GM18870 (cell line): ENCODE data around the gene SREBF1.

ENCODE experiments used
- ATAC-seq: cut with Tn5 transposase; IDR thresholded peaks from one replicate; pipeline ENCODE4 v1.9.1; 2021; ENCODE audit warnings: moderate library complexity; ENCODE audit not compliant: unreplicated experiment

Gene SREBF1

DNA sequence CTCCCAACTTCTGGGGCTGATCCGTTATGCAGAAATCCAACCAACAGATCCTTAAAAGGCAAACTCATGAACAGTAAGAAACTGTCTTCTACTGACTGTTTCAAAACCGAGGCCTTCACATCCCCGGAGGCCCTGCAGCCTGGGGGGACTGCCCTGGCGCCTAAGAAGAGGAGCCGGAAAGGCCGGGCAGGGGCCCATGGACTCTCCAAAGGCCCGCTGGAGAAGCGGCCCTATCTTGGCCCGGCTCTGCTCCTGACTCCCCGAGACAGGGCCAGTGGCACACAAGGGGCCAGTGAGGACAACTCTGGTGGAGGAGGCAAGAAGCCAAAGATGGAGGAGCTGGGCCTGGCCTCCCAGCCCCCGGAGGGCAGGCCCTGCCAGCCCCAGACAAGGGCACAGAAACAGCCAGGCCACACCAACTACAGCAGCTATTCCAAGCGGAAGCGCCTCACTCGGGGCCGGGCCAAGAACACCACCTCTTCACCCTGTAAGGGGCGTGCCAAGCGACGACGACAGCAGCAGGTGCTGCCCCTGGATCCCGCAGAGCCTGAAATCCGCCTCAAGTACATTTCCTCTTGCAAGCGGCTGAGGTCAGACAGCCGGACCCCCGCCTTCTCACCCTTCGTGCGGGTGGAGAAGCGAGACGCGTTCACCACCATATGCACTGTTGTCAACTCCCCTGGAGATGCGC is 39.5 kb downstream of the SREBF1 start:
- no peak for ATAC-seq

DNA sequence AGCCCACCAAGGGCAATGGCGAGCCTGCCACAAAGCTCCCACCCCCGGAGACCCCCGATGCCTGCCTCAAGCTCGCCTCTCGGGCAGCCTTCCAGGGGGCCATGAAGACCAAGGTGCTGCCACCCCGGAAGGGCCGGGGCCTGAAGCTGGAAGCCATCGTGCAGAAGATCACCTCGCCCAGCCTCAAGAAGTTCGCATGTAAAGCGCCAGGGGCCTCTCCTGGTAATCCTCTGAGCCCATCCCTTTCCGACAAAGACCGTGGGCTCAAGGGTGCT is 40.1 kb downstream of the SREBF1 start:
- ATAC-seq: no peak

DNA sequence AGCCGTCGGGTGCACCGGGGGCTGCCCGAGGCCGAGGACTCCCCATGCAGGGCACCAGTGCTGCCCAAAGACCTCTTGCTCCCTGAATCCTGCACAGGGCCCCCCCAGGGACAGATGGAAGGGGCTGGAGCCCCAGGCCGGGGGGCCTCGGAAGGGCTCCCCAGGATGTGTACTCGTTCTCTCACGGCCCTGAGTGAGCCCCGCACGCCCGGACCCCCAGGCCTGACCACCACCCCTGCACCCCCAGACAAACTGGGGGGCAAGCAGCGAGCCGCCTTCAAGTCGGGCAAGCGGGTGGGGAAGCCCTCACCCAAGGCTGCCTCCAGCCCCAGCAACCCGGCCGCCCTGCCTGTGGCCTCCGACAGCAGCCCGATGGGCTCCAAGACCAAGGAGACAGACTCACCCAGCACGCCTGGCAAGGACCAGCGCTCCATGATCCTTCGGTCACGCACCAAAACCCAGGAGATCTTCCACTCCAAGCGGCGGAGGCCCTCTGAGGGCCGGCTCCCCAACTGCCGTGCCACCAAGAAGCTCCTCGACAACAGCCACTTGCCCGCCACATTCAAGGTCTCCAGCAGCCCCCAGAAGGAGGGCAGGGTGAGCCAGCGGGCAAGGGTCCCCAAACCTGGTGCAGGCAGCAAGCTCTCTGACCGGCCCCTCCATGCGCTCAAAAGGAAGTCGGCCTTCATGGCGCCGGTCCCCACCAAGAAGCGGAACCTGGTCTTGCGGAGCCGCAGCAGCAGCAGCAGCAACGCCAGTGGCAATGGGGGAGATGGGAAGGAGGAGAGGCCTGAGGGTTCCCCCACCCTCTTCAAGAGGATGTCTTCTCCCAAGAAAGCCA is 40.6 kb downstream of the SREBF1 start:
- ATAC-seq: no peak

DNA sequence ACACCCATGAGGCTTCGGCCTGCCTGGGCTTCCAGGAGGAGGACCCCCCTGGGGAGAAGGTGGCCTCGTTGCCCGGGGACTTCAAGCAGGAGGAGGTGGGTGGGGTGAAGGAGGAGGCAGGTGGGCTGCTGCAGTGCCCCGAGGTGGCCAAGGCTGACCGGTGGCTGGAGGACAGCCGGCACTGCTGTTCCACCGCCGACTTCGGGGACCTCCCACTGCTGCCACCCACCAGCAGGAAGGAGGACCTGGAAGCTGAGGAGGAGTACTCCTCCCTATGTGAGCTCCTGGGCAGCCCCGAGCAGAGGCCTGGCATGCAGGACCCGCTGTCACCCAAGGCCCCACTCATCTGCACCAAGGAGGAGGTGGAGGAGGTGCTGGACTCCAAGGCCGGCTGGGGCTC is 41.5 kb downstream of the SREBF1 start:
- no peak for ATAC-seq

DNA sequence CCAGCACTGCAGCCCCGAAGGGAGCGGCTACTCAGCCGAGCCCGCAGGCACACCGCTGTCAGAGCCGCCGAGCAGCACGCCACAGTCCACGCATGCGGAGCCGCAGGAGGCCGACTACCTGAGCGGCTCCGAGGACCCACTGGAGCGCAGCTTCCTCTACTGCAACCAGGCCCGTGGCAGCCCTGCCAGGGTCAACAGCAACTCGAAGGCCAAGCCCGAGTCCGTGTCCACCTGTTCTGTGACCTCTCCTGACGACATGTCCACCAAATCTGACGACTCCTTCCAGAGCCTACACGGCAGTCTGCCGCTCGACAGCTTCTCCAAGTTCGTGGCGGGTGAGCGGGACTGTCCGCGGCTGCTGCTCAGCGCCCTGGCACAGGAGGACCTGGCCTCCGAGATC is 42.4 kb downstream of the SREBF1 start:
- no peak for ATAC-seq

DNA sequence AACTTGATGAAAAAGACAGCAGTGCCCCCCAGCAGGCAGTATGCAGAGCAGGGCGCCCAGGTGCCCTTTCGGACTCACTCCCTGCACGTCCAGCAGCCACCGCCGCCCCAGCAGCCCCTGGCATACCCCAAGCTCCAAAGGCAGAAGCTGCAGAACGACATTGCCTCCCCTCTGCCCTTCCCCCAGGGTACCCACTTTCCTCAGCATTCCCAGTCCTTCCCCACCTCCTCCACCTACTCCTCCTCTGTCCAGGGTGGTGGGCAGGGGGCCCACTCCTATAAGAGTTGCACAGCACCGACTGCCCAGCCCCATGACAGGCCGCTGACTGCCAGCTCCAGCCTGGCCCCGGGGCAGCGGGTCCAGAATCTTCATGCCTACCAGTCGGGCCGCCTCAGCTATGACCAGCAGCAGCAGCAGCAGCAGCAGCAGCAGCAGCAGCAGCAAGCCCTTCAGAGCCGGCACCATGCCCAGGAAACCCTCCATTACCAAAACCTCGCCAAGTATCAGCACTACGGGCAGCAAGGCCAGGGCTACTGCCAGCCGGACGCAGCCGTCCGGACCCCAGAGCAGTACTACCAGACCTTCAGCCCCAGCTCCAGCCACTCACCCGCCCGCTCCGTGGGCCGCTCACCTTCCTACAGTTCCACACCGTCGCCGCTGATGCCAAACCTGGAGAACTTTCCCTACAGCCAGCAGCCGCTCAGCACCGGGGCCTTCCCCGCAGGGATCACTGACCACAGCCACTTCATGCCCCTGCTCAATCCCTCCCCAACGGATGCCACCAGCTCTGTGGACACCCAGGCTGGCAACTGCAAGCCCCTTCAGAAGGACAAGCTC is 43.2 kb downstream of the SREBF1 start:
- ATAC-seq: no peak

DNA sequence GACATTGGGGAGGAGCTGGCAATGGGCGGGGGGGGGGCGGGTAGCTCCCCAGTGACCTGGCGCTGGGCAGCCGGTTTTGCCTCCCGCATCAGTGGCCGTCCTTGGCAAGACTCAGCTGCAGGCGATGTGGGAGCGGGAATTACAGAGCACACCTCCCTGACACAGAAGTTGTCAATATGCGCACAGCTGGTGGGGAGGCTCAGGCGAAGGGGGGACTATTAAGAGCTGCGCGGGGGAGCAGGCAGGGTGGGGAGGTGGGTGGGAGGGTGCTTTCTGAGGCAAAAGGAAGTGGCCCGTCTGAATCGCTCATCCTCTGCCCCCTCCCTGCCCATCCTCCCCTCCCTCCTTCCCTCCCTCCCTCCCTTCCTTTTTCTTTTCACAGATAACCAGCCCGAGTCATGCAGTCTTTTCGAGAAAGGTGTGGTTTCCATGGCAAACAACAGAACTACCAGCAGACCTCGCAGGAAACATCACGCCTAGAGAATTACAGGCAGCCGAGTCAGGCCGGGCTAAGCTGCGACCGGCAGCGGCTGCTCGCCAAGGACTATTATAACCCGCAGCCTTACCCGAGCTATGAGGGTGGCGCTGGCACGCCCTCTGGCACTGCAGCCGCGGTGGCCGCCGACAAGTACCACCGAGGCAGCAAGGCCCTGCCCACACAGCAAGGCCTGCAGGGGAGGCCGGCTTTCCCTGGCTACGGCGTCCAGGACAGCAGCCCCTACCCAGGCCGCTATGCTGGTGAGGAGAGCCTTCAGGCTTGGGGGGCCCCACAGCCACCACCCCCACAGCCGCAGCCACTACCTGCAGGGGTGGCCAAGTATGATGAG is 44.0 kb downstream of the SREBF1 start:
- ATAC-seq: no peak

DNA sequence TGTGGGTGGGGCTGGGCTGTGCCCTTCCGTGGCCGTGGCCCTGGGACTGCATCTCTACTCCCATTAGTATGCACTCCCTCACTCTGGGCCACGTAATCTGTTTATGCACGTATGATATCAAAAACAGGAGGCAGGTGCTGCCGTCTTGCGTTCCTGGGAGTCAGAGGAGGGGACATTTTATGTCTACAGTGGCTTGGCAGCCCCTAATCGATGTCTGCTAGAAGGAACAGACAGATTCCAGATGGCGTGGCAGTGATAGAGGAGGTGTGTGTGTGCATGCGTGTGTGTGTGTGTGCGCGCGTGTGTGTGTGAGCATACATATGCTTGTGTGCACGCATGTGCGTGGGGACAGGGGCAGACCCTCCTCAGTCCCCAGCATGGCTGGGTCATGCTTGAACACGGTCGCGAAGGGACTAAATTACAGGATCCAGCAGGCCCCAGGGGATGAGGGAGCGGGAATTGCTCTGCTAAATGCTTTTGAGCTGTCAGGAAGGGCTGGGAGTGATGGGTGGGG is 44.7 kb downstream of the SREBF1 start:
- no peak for ATAC-seq

DNA sequence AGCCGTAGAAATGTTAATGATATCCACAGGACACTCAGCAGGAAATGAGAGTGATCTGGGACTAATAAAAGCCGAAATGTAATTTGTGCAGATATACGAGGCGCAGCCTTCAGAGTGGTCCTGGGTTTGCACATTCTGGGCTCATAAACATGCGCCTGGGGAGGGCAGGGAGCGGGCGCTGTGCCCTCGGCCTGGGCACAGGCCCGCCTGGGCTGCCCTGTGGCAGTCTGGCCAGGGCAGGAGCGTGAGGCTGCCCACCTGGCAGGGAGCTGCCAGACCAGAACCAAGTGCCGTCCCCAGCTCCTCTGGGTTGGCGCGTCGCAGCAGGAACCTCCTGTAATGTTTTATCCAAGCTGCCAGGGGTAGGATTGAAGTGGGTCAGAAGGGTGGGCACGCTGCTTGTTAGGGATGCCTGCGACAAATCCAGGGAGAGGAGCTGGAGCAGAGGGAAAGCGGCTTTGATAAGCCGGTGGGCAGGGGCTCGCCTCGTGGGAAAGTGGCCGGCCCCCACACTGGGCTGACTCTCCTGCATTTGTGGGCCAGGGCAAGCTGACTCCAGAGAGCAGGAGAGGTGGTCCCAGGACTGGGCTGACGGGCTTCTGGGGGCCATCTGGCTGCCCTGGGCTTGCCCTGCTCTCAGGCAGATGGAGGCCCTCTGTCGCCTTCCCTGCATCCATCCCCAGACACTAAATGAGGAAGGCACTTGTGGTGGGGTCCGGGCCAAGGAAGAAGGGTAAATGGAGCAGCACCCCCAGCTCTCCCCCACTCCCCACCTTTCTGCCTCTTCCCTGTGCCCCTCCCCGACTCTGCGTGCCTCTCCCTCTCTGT is 45.9 kb downstream of the SREBF1 start:
- ATAC-seq: no peak

DNA sequence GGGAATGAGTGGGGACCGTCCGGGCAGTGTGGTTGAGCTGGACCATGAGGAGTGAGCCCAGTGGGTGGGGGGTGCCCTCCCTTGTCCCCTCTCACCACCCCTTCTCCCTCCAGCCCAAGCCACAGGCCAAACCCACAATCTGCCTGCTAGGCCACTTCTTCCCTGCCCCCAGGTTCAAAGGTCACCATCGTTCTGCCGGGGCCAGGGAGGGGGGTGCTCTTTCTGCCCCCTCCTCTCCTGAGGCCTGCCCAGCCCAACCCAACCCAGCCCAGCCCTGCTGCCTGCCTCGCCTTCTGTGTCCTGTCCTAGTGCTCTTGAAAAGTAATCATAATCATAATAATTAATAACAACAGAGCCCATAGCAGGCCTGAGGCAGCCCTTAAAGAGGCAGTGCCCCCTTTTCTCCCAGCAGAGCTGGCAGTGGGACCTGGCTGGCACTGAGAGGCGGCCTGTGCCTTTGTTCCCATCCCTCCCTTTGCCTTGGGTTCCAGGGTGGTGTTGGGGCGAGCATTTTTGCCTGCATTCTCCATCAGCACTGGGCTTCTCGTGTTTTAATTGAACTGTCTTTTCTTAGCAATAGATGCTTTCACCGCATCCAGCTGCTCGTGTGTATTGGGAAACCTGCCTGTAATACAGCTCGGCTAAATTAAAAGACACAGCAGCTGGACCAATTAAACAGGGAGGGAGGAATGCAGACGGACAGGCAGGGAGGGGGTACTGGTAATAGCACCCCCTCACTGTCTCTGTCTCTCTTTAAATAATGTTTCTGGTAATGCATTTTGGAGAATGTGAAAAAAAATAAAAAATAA is 46.8 kb downstream of the SREBF1 start:
- ATAC-seq: no peak

DNA sequence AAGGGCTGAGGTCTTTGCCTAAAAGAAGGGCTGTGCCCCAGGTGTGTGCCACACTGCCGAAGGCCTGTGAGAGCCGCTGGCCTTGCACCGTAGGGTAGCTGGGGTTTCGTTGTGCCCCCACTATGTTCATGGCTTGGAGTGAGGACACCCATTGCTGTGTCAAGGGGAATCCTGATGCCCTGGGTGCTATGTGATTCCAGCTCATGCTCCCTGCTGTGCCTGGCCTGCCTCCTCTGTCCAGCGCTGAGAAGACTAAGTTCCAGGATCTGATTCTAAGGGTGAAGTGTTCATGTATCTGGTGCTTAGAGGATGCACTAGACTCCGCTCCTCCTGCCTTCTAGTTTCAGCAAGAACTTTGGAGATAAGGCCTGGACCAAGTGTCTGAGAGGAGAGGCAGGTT is 47.4 kb downstream of the SREBF1 start:
- ATAC-seq: no peak

DNA sequence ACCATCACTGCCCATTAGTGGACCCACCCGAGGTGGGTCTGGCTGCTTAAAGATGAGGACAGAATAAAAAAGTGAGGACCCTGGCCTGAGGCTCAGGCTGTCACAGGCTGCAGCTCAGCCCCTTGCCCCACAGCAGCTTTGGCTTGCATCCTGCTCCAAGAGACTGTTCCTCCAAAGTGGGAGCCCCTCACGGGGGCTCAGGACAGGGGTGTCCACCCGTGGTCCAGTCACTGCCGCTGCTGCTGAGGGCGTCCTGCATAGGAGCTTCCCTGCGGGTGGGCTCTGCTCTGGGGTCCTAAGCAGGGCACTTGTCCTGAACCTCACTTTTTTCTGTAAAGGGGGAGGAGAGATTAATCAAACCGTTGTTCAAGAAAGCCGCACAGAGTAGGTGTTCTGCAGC is 47.8 kb downstream of the SREBF1 start:
- ATAC-seq: no peak

DNA sequence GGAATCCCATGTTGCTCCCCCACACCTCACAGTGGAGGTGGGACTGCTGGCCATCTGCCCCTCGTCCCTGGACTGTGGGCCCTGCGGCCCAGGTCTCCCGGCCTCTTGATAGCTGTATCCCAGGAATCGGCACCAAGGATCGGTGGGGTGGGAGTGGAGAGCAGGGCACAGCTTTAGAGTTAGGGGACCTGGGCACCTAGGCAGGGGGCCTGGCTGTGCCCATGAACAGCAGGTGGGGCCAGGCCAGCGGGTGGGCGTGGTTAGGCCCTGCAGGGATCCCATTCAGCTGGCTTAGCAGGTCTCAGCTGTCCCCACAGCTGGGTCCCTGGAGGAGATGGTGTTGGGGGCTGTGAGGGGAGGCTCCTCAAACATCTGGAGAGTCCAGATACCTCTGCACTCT is 49.2 kb downstream of the SREBF1 start:
- ATAC-seq: no peak

DNA sequence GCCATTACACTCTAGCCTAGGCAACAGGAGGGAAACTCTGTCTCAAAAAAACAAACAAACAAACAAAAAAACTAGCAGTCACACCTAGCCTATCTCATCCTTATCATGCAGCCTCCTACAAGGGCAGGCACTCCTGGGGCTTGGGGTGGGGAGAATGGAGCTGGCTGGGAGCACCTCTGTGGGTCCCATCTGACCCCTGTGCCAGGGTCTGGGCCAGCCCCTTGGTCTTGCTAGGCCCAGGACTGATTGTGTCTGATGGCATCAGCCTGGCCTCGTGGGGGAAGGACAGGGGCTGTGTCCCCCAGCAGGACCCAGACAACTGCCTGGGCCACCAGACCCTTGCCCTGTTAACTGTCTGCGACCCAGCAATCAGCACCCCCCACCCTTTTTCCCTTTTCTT is 49.8 kb downstream of the SREBF1 start:
- ATAC-seq: no peak

DNA sequence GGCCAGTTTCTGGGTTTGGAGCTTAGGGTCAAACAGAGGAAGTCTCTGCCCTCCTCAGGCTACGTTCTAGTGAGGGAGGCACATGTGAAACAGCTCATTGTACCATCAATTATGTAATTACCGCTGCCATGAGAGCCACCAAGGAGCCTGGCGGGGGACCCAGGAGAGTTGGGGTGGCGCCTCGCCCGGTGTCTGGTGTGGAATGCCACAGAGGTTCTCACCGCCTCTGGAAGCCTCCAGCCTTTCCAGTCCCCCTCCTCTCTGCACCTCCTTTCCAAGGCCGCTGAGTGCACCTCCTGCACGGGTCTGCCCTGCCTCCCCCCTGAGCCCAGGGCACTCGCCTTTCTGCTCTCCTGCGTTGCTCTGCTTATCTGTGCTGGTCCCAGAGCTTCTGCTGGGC is 51.4 kb downstream of the SREBF1 start:
- ATAC-seq: no peak

DNA sequence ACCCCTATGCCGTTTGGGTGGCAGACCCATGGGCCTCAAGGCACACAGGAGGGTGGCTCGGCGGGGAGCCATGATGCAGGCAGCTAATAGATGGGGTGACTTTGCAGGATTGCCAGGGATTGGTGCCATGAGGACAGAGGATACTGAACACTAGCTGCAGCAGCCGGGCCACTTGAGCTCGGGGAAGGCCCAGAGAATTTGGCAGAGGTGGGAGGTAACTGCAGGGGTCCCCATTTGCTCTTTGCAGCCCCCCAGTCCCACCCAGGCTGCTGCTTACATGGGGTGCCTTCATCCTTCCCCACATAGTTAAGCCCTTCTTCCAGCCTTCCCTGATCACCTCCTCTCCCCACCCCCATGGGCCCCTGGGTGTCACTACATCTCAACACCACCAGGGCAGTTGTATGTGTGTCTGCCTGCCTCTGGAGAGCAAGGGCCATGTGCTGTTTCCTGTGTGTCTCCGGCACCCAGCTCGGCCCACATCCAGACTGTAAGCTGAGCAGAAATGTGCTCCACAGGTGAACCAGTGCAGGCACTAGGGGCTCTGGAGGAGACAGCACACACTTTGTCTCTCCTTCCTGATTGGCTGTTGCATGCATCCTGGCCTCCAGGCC is 52.0 kb downstream of the SREBF1 start:
- ATAC-seq: no peak

DNA sequence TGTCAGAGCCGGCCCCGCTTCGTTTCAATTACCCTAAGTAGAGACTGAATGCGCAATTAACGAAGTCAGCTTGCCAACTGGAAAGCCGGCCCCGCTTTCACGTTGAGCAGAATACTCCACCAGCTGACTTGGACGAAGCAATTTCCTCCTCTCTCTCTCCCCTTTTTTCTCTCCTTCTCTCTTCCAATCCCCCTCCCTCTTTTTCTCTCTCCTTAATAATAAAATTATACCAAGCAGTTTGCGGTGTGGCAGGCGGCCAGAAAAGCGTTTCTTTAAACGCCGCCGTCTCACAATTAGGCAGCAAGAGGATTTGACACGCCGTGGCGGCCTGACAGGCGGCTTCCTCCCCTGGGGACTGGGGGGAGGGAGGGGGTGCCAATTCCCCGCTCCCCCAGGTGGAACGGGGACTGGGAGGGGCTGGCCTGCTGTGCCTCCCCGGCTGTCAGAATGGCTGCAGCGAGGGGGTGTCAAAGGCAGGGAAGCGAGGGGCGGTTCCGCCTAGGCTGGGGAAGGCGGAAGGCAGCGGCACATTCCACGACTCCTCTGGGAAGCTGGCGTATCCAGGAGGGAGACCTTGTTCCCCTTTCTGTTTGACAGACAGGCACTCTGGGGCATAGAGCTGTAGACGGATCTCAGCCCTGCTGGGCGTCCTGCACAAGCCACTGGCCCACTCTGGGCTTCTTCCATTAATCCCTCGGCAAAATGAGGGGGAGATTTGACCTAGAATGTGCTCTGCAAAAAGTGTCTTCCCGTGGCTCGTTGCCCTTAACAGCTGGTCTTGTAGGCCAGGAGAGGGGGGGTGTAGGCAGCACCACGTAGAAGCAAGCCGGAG is 52.7 kb downstream of the SREBF1 start:
- ATAC-seq: no peak
